MCF 10A (cell line): ENCODE results near the gene EPHB6. TPM values are rescaled to one million over a fixed set of nuclear protein-coding genes. Genes with fewer than 3 reads are reported as not detected.

ENCODE experiments used
- BruUV-seq: library from RNA; stranded (reverse); fragments of 400-500 nt; replicated peaks from 2 replicates; lab custom pipeline; 2021; lab: Mats Ljungman, UMichigan
- CTCF ChIA-PET: fragments of 300-600 bp; sonication (Branson Sonifier 250); formaldehyde crosslinking; extraction: SDS; loops from one replicate; lab custom pipeline; 2021; ENCODE audit warnings: antibody characterized with exemption, inconsistent platforms; lab: Yijun Ruan, JAX
- POLR2A ChIA-PET: fragments of 300-600, 350-650 bp; sonication (Branson Sonifier 250); formaldehyde crosslinking; extraction: SDS; loops from one replicate; lab custom pipeline; 2020; ENCODE audit warnings: antibody characterized with exemption, inconsistent platforms; lab: Yijun Ruan, JAX
- DNase-seq: peaks from one replicate; pipeline ENCODE4 v3.0.0-alpha.2; 2018; ENCODE audit not compliant: unreplicated experiment
- H3K27ac Mint-ChIP-seq: one replicate; pipeline ENCODE4 v1.8.0; 2022; ENCODE audit warnings: mild to moderate bottlenecking, low read depth, mixed read lengths; ENCODE audit not compliant: unreplicated experiment
- H3K27me3 Mint-ChIP-seq: one replicate; pipeline ENCODE4 v1.8.0; 2022; ENCODE audit warnings: mixed read lengths; ENCODE audit not compliant: insufficient read depth, unreplicated experiment
- H3K36me3 Mint-ChIP-seq: one replicate; pipeline ENCODE4 v1.8.0; 2022; ENCODE audit warnings: mild to moderate bottlenecking, moderate library complexity, mixed read lengths; ENCODE audit not compliant: insufficient read depth, unreplicated experiment
- H3K4me1 Mint-ChIP-seq: one replicate; pipeline ENCODE4 v1.8.0; 2022; ENCODE audit warnings: mixed read lengths; ENCODE audit not compliant: insufficient read depth, unreplicated experiment
- H3K4me3 Mint-ChIP-seq: one replicate; pipeline ENCODE4 v1.8.0; 2022; ENCODE audit warnings: mild to moderate bottlenecking, moderate library complexity, mixed read lengths; ENCODE audit not compliant: unreplicated experiment
- H3K9me3 Mint-ChIP-seq: one replicate; pipeline ENCODE4 v1.8.0; 2022; ENCODE audit warnings: mixed read lengths; ENCODE audit not compliant: unreplicated experiment
- intact Hi-C: fragments of 100-400 bp; cut with micrococcal nuclease; formaldehyde crosslinking; loops from 2 replicates; pipeline ENCODE4 v1.14.1; 2022
- total RNA-seq: library from RNA; stranded (reverse); gene quantifications from 2 replicates; pipeline ENCODE4 v1.2.3, GENCODE V29; 2022
- TF ChIP-seq, protein P1 (sequence below): fragments of 200-600 bp; IDR thresholded peaks from one replicate; pipeline ENCODE4 v1.8.0; 2022; ENCODE audit warnings: antibody characterized with exemption, mild to moderate bottlenecking; ENCODE audit not compliant: unreplicated experiment

EPHB6 gene
- total RNA-seq, 1 experiment from 2014 or later, result 1.4 TPM

DNA sequence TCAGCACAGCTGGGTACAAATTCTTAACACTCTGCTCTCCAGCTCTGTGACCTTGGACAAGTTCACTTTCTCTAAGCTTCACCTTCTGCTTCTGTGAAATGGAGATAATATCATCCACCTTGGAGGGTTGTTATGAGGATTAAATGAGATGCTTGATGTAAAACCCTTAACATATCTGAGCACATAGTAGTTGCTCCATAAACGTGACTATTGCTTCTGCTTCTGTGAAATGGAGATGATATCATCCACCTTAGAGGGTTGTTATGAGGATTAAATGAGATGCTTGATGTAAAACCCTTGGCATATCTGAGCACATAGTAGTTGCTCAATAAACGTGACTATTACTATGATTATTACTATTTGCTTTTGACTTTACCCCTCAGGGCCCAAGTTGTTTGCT, 14.6 kb downstream of the EPHB6 start:
- H3K9me3 Mint-ChIP-seq, result no peaks in the 10 kb centered on the region
- DNase-seq, result no peak
- CTCF ChIA-PET, result interaction anchor here (0.8 to 4.9 kb wide), 3 partner anchors 12 to 346 kb away, joined by 5 to 45 read pairs (median 16); partner anchors contain the start of gene EPHB6
- peaks cover 5% of the 10 kb centered on the region for H3K4me1 Mint-ChIP-seq
- no peak overlapping the region for H3K4me3 Mint-ChIP-seq
- intact Hi-C loops, result no loop called here
- BruUV-seq, result no TSS peak
- H3K36me3 Mint-ChIP-seq, result no peaks in the 10 kb centered on the region
- POLR2A ChIA-PET, result no interaction called here
- H3K27ac Mint-ChIP-seq, result no peak overlapping the region
- no peaks in the 10 kb centered on the region for H3K27me3 Mint-ChIP-seq
- TF ChIP-seq, protein P1, sequence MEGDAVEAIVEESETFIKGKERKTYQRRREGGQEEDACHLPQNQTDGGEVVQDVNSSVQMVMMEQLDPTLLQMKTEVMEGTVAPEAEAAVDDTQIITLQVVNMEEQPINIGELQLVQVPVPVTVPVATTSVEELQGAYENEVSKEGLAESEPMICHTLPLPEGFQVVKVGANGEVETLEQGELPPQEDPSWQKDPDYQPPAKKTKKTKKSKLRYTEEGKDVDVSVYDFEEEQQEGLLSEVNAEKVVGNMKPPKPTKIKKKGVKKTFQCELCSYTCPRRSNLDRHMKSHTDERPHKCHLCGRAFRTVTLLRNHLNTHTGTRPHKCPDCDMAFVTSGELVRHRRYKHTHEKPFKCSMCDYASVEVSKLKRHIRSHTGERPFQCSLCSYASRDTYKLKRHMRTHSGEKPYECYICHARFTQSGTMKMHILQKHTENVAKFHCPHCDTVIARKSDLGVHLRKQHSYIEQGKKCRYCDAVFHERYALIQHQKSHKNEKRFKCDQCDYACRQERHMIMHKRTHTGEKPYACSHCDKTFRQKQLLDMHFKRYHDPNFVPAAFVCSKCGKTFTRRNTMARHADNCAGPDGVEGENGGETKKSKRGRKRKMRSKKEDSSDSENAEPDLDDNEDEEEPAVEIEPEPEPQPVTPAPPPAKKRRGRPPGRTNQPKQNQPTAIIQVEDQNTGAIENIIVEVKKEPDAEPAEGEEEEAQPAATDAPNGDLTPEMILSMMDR, result no peak

DNA sequence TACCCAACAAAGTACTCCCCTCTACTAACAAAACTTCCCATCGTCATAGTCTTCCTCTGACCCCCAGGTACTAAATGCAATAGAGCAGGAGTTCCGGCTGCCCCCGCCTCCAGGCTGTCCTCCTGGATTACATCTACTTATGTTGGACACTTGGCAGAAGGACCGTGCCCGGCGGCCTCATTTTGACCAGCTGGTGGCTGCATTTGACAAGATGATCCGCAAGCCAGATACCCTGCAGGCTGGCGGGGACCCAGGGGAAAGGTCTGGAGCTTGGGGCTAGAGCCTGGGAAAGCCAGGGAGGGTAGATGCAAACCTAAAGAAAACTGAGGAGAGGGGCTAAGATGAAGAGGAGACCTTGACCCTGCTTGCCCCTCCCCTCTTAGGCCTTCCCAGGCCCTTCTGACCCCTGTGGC, 15.3 kb downstream of the EPHB6 start:
- no peak for DNase-seq
- intact Hi-C loops, result no loop called here
- TF ChIP-seq, protein P1, result no peak
- no TSS peak for BruUV-seq
- ChIA-PET POLR2A (no interaction called here), CTCF (interaction anchor here (3.7 to 5.6 kb wide), 3 partner anchors 11 to 133 kb away, joined by 16 to 48 read pairs (median 45); partner anchors contain the start of gene EPHB6)
- Mint-ChIP-seq H3K27me3 (no peaks in the 10 kb centered on the region), H3K27ac (no peak overlapping the region), H3K9me3 (no peaks in the 10 kb centered on the region), H3K4me3 (no peak overlapping the region), H3K36me3 (no peaks in the 10 kb centered on the region), H3K4me1 (peaks cover under 1% of the 10 kb centered on the region)

DNA sequence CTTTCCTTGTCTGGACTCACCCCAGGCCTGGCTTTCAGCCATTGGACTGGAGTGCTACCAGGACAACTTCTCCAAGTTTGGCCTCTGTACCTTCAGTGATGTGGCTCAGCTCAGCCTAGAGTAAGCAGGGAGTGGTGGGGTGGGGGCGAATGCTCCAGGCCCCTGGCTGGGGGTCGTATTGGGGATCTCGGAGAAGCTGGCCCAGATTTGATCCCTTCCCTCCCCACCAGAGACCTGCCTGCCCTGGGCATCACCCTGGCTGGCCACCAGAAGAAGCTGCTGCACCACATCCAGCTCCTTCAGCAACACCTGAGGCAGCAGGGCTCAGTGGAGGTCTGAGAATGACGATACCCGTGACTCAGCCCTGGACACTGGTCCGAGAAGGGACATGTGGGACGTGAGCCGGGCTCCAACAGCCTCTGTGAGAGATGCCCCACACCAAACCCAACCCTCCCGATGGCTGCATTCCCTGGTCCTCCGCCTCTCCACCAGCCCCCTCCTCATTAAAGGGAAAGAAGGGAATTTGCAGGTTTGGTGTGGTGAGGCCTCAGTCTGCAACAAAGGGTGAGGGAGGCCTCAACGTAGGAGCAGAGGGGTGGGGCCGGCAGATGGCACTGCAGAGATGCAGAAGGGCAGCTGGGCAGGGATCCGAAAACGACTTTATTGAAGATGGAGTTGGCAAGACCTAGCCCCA, 15.8 kb downstream of the EPHB6 start:
- Mint-ChIP-seq H3K9me3 (no peaks in the 10 kb centered on the region), H3K27ac (no peak overlapping the region), H3K4me3 (no peak overlapping the region), H3K36me3 (no peaks in the 10 kb centered on the region), H3K27me3 (peaks cover 3% of the 10 kb centered on the region), H3K4me1 (no peaks in the 10 kb centered on the region)
- DNase-seq, result no peak
- ChIA-PET CTCF (interaction anchor here (0.7 to 5.6 kb wide), 6 partner anchors 10 to 345 kb away, joined by 3 to 48 read pairs (median 16); partner anchors contain the start of gene EPHB6), POLR2A (no interaction called here)
- no TSS peak for BruUV-seq
- intact Hi-C loops, result no loop called here
- TF ChIP-seq, protein P1, result no peak

DNA sequence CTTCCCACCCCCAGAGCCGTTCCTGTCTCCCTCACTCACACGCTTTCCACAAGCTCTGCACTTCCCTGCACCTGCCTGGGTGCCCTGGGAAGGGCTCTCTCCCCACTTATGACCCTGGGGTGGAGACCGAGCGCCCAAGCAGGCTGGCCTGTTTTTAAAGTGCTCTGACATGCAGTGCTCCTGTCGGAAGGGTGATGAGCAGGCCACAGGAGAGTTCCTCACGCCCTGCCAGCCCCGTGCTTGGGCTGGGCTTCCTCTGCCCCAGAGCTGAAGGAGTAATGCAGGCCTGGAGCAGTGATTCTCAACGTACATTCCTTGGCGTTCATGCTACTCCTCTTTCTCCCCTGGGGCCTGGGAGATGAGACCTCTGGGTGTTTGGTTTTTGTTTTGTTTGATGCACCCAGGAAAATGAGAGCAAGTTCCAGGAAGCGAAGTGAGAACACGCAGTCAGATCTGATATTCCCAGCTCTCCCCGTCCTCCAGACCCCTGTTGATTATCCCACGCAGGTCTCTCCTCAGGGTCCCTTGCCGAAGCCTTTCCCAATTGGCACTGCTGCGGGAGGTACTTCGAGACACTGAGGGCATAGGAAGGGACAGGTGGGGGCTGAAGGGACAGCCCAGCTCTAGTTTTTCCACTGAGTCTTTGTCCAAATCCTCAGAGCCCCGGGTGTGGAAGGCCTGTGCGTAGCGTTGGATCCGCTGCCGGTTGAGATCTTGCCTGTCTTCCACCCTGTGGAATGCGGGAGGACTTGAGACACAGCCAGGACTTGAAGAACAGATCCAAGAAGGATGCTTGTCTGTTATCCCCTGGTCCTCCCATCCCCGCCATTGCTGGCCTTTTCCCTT, 16.6 kb downstream of the EPHB6 start:
- TF ChIP-seq, protein P1, result no peak
- H3K4me1 Mint-ChIP-seq, result no peaks in the 10 kb centered on the region
- ChIA-PET CTCF (interaction anchor here (0.7 to 5.6 kb wide), 13 partner anchors 9 to 369 kb away, joined by 3 to 48 read pairs (median 6); no protein-coding TSS in a partner anchor), POLR2A (interaction anchor here (0.7 kb wide), 1 partner anchor 16 kb away, joined by 3 read pairs; no protein-coding TSS in a partner anchor)
- H3K27me3 Mint-ChIP-seq, result peaks cover 11% of the 10 kb centered on the region
- no TSS peak for BruUV-seq
- no peaks in the 10 kb centered on the region for H3K9me3 Mint-ChIP-seq
- DNase-seq, result no peak
- no peak overlapping the region for H3K4me3 Mint-ChIP-seq
- intact Hi-C loops, result no loop called here
- no peaks in the 10 kb centered on the region for H3K36me3 Mint-ChIP-seq
- no peak overlapping the region for H3K27ac Mint-ChIP-seq
